Left lung (tissue), 10 donors: Measurements from ENCODE around the gene PRCD. TPM values are rescaled to one million over a fixed set of nuclear protein-coding genes. Genes with fewer than 3 reads are reported as not detected.

Experiments
- ATAC-seq: fragments of 200-7000 bp; cut with Tn5 transposase; one replicate; pipeline ENCODE4 v1.9.1; 2020; ENCODE audit warnings: moderate library complexity
- DNase-seq, 4 donors: peaks; one replicate each; pipeline ENCODE4 v3.0.0-alpha.2; 2013 to 2020
- H3K27ac ChIP-seq, 2 donors: fragments of 200-600 bp; sonication (generic) in 1 of 2; one replicate each; pipeline versions ENCODE4 v1.5.0 to v1.8.0; 2020 to 2021
- H3K27me3 ChIP-seq, 2 donors: fragments of 200-600 bp; sonication (generic) in 1 of 2; one replicate each; pipeline versions ENCODE4 v1.5.0 to v1.8.0; 2020 to 2021
- H3K36me3 ChIP-seq, 2 donors: fragments of 200-600 bp; sonication (generic) in 1 of 2; one replicate each; pipeline versions ENCODE4 v1.5.0 to v1.8.0; 2020 to 2021
- H3K4me1 ChIP-seq, 2 donors: fragments of 200-600 bp; one replicate each; pipeline ENCODE4 v1.8.0; 2021
- H3K4me3 ChIP-seq, 2 donors: fragments of 200-600 bp; sonication (generic) in 1 of 2; one replicate each; pipeline versions ENCODE4 v1.5.0 to v1.8.0; 2020 to 2021; ENCODE audit warnings: mild to moderate bottlenecking in 1 of 2
- H3K9me3 ChIP-seq, 2 donors: fragments of 200-600 bp; sonication (generic) in 1 of 2; one replicate each; pipeline versions ENCODE4 v1.5.0 to v1.8.0; 2020 to 2021
- CTCF ChIP-seq, 2 donors: fragments of 200-600 bp; sonication (generic) in 1 of 2; IDR thresholded peaks; one replicate each; pipeline versions ENCODE4 v1.5.0 to v1.8.0; 2021; ENCODE audit warnings: antibody characterized with exemption in 2 of 2
- intact Hi-C, 2 donors: fragments of 100-400 bp; cut with DNase I; formaldehyde crosslinking; loops; one replicate each; pipeline versions ENCODE4 v1.11.2 to v1.14.2; 2022
- polyA plus RNA-seq, 6 donors: library from polyadenylated mRNA; unstranded; fragments of 120-200 nt; gene quantifications; one replicate each; pipeline ENCODE4 v1.2.1, GENCODE V29; 2013; ENCODE audit not compliant: insufficient read length in 6 of 6
- total RNA-seq, 2 donors: library from RNA; stranded (reverse); fragmentation: NEBNext Ultra II Directional; extraction: Animal tissue kit (Norgen Biotek cat#: 25700); gene quantifications; one replicate each; pipeline ENCODE4 v1.2.1, GENCODE V29; 2021
- donor health status: DM: no; HTN: yes; CAD: no.
- donor health status: DM: no; HTN: no; CAD: no.

The PRCD gene
- total and polyA plus RNA-seq, 8 donors = 1.3 to 11.4 (median 8.9) TPM

GRCh38 chr17:76537578-76538280 is 2.1 kb upstream of the PRCD start, which contains the start of gene CYGB:
CYGB (minus strand) TSS chr17:76537709; CDS start chr17:76537542, 167 bp downstream.
- H3K27ac ChIP-seq = peak within 1 kb of the TSS in 1 of 2 donors; percentile 33
- H3K36me3 ChIP-seq = no peaks in the 10 kb centered on the region
- intact Hi-C loops = no loop called here
- H3K4me3 ChIP-seq = peak within 1 kb of the TSS; percentile 21 to 33
- peaks cover 11 to 40% of the 10 kb centered on the region in 2 donors for H3K4me1 ChIP-seq
- ATAC-seq (peak; percentile 3), DNase-seq (peak in 1 of 4 donors; percentile 80)
- H3K9me3 ChIP-seq = no peaks in the 10 kb centered on the region
- no peak for TF ChIP-seq CTCF (IDR thresholded peaks at IDR 0.05)
- H3K27me3 ChIP-seq = peaks cover 10 to 49% of the 10 kb centered on the region in 2 donors

DNA sequence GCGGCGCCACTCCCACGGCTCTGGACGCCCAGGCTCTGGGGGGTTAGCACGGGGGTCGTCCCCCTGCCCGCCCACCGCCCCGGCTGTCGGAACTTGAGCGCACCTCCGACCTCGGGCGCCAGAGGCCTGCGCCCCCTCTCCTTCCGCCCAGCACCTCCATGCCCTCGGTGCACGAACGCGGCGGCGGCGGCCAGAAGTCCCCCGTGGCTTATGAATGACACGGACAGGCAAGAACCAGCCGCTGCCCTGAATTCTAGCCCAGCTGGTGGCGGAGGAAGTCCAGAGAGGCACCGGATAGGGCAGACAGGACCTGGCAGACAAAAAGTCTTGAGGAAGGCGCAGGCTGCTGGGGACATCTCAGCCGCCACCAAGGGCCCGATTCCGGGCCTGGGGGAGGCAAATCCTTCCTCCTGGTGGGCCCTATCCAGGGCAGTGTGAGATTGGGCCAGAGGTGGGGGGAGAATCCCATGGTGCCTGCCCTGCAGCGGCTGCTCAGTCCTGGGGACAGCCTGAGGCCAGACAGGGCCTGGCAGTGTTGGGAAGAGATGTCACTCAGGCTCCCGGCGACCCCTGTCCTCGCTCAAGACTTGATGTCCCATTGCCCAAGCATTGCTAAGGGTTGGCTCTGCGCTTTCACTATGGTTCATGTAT is 1.4 kb upstream of the PRCD start:
- peaks cover 11 to 44% of the 10 kb centered on the region in 2 donors for H3K4me1 ChIP-seq
- no peaks in the 10 kb centered on the region for H3K9me3 ChIP-seq
- ATAC-seq (no peak), DNase-seq (peak in 1 of 4 donors; percentile 72)
- TF ChIP-seq CTCF (IDR thresholded peaks at IDR 0.05) = no peak
- H3K27me3 ChIP-seq = peaks cover 10 to 50% of the 10 kb centered on the region in 2 donors
- intact Hi-C loops = no loop called here
- peak overlapping the region in 1 of 2 donors; percentile 33 for H3K27ac ChIP-seq
- H3K36me3 ChIP-seq = no peaks in the 10 kb centered on the region
- H3K4me3 ChIP-seq = peak overlapping the region; percentile 21 to 33

DNA sequence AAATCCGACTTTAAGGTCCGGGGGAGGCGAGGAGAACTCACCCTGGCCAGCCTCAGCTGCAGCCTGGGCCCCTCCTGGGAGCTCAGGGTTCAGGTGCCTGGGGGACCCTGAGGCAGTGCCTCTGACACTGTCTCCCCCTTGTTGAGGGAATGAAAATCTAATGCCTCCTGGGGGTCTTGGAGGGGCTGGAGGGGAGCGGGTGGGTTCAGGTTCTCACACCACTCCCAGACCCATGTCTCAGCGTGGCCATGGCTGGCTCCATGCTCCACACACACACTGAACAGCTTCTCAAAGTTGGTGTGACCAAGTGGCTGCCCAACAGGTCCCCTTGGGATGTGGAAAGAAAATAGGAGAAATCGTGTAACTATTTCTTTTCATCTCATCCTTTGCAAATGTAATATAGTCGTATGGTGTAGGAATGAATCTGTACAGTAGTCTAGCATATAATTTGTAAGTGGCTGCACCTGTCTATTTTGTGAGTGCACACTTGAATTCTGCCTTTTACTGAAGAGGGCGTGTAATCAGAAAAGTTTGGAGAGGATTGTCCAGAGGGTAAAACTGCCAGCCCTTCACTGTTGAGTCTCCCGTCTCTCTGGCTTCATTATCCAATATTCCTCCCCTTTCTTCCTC is 788 bp upstream of the PRCD start:
- Histone ChIP-seq H3K27me3 (peaks cover 10 to 56% of the 10 kb centered on the region in 2 donors), H3K4me3 (no peak overlapping the region), H3K9me3 (no peaks in the 10 kb centered on the region), H3K27ac (no peak overlapping the region), H3K36me3 (no peaks in the 10 kb centered on the region), H3K4me1 (peaks cover 16 to 51% of the 10 kb centered on the region in 2 donors)
- TF ChIP-seq CTCF (IDR thresholded peaks at IDR 0.05) = no peak
- ATAC-seq (no peak), DNase-seq (no peak)
- intact Hi-C loops = no loop called here

DNA sequence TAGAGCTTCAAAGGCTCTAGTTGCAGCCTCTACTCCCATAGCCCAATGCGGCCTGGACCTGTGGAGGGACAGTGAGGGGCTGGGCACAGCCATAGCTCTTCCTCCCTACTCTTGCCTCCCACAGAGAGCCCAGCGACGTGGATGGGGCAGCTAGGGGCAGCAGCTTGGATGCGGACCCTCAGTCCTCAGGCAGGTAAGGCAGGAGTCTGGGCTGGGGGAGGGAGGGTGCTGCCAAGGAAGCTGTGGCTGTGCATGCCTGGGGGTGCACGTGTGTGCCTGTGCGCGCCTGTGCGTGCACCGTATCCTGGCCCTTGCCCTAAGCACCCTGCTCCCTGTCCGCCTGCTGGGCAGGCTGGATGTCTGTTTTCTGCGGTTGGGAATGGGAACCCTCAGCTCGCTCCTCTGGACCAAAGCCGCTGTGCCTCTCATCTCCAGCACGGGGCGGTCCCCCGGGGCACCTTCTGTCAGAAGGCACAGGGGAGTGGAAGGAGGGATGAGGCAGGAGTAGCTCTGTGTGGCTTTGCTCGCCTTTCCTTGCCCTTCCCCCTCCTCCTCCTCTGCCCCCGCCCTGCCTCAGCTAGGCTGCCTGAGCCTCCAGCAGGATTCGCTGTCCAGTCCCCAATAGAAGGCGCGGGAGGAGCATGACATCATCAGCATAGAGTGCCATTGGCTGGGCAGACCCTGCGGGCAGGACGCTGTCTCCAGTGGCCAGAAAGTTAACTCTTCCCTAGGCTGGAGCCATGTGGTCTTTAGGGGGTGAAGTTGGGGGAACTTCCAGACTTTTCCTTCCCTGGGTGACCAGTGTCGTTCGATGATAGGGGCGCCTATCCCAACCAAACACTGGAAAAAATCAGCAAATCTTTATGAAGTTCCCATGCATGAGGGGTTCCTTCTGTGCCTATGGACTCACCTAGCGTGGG is 797 bp downstream of the PRCD start:
- peak; percentile 97 for ATAC-seq
- TF ChIP-seq CTCF (IDR thresholded peaks at IDR 0.05) = peak; percentile 20 to 23
- H3K27me3 ChIP-seq = peaks cover 10 to 62% of the 10 kb centered on the region in 2 donors
- H3K4me3 ChIP-seq = peak overlapping the region; percentile 27 to 34
- H3K36me3 ChIP-seq = no peaks in the 10 kb centered on the region
- peak; percentile 88 to 96 (median 94) for DNase-seq
- no peak overlapping the region for H3K27ac ChIP-seq
- H3K9me3 ChIP-seq = no peaks in the 10 kb centered on the region
- intact Hi-C loops = no loop called here
- H3K4me1 ChIP-seq = peaks cover 26 to 66% of the 10 kb centered on the region in 2 donors
